ENCODE data around the gene CATSPER3. TPM values are rescaled to one million over a fixed set of nuclear protein-coding genes. Genes with fewer than 3 reads are reported as not detected.

Gene CATSPER3
- total RNA-seq: not detected

GRCh38 chr5:134967607-134968006 lies at the start of gene CATSPER3:
Gene CATSPER3 (plus strand): TSS chr5:134967907. CDS start chr5:134967992, 85 bp downstream.
- DNase-seq: no peak

GRCh38 chr5:134918861-134919260 lies 48.8 kb upstream of the CATSPER3 start:
- DNase-seq: no peak

DNA sequence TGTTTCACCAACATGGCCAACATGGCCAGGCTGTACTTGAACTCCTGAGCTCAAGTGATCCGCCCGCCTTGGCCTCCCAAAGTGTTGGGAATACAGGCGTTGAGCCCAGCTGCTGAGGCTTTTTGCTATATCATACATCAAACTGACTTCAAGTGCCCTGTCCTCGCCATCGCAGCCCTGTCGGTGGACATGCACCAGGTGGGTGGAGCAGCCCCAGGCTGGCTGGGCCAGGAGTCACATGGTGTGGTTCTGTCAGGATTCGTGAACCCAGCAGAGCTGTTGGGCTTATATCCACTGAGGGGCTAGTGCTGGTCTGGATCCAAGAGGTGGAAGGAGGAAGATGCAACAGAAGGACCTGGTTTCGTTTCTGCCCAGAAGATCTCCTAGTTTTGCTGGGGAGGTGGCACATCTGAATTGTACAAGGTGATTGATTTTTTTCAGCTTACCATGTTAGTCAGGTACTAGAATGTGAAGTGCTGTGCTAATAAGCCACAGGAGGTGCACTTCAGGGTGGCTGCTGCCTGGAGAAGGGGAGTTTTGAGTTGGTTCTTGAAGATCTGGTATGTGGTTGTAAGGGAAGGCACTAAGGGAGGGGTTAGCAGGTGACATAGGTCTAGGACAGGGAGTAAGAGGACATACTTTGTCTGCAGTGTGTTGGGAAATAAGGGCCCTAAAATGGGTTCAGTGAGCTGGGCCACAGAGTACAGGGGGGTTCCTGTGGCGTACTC lies 46.7 kb upstream of the CATSPER3 start:
- DNase-seq: no peak

GRCh38 chr5:134932508-134932907 lies 35.2 kb upstream of the CATSPER3 start:
- no peak for DNase-seq

DNA sequence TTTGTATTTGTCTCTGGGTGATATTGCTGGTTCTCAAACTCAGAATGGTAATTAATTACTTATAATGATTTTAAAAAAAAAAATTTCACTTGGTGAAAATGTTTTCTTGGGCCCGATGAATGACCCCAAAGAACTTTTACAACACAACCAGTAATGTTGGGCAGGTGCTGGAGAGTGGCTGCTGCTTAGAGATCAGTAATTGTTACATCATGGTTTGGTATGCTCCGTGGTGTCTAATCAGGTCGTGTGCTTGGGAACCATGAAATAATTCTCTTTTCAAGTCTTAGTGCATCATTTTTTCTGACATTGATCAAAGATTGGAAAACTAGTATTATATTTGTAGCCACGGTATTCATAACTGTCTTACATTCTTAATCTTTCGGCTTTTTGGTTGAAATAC lies 33.5 kb upstream of the CATSPER3 start:
- no peak for DNase-seq

GRCh38 chr5:134935711-134936602 lies 31.8 kb upstream of the CATSPER3 start:
- no peak for DNase-seq

- peak; percentile 51 for DNase-seq
Observed at GRCh38 chr5:134937526-134937925, 30.2 kb upstream of the CATSPER3 start.

- peak; percentile 13 for DNase-seq
Observed at GRCh38 chr5:134938030-134938429, 29.7 kb upstream of the CATSPER3 start.

- no peak for DNase-seq
Observed at GRCh38 chr5:134939500-134939899, 28.2 kb upstream of the CATSPER3 start.

GRCh38 chr5:134943547-134943946 lies 24.2 kb upstream of the CATSPER3 start:
- no peak for DNase-seq

- peak; percentile 33 for DNase-seq
Observed at GRCh38 chr5:134944630-134945029, 23.1 kb upstream of the CATSPER3 start.

DNA sequence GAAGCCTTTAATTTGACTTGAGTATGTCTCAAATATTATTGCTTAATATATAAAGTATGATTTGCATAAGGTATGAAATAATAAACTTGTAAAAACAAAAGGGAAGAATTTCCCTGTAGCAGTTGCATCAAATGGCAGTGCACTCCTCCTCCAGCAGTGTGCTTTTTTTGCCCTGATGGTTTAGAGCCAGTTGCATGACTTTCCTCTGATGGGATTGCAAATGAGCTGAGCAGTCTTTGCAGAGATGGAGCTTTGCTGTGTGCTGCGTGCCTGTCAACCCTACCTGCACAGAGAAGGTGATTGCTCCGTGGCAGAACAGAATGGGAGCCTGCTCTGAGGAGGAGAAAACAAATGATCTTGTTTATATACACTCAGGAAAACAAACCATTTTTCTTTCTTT lies 22.7 kb upstream of the CATSPER3 start:
- no peak for DNase-seq

DNA sequence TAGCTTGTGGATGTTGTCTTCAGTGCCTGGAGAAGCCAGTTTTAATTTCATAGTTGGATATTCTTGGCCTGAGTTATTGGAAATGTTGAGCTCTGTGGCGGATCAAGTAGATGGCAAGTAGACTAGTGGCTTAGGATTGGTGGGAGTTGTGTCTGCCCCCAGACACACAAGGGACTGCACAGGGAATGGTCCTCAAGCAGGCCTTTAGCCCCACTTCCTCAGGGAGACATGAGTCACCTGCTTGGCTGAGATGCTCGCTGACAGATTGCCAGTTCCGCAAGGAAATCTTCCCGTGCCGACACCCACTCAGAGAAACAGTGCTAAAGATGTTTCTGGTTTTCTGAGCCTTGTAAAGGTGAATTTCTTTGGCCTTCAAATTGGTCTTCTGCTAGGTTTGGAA lies 18.8 kb upstream of the CATSPER3 start:
- DNase-seq: peak; percentile 83

- DNase-seq: peak; percentile 13
Observed at GRCh38 chr5:134949316-134949715, 18.4 kb upstream of the CATSPER3 start.

DNA sequence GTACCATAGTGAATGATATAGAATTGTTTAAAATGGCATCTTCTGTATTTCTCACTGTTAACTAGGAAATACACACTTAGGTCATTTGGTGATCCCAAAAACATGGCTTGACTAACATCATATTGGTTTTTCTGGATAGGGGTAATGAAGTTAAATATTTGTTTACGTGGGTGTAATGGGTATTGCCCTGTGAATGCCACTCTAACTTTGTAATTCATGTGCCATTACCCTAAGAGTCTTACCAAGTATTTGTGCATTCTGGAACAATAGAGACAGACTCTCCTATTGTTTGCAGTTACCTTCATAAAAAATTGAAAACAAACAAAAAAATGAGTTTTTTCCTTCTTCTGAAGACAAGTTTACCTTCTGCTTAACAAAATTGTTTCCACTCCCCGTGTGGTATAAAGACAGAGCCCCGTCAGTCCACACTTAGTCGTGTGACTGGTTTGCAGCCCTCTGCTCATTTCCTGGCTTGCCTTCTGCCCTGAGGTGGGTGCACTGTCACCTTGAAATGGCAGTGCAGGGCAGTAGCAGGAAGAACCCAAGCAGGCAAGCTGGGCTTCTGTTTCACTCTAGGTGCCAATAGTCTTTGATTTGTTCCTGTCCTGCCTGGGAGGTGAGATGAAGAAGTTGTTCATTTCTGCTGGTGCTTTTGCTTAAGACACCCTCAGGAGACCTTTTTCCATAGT lies 9.6 kb upstream of the CATSPER3 start:
- no peak for DNase-seq

DNA sequence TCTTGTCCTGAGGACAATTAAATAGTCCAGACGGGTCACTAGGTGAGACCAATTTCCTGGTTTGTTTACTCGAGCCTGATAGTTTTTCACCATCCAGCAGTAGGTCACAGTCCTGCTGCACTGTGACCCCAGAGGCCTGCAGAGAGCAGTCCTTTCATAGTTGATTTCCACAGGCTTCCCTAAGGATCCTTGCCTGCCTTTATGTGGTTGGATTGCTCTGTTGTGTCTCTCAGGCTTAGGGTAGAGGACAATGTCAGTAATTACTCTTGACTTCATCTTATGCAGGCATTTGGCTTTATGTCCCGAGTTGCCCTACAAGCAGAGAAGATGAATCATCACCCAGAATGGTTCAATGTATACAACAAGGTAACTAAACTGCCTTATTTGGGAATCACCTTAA lies 9.0 kb upstream of the CATSPER3 start:
- no peak for DNase-seq

DNA sequence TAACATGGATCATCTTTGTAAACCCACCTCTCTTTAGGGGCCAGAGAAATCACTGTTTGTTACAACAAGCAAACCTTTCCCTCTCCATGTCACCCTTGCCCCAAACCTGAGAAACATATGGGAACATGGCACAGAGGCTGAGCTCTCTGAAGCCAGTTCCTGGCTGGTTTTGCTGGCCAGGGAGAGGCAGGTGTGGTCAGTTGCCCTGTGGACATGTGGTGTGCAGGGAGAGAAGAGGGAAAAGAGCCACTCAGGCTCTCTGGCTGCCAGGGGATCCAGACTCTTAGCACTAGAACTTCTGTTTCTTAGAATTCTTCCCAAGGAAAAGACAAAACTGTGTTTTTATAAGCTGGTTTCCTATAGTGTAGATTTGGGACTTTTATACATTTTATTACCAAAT lies 4.6 kb upstream of the CATSPER3 start:
- no peak for DNase-seq

GRCh38 chr5:134964359-134965270 lies 3.1 kb upstream of the CATSPER3 start:
- no peak for DNase-seq

DNA sequence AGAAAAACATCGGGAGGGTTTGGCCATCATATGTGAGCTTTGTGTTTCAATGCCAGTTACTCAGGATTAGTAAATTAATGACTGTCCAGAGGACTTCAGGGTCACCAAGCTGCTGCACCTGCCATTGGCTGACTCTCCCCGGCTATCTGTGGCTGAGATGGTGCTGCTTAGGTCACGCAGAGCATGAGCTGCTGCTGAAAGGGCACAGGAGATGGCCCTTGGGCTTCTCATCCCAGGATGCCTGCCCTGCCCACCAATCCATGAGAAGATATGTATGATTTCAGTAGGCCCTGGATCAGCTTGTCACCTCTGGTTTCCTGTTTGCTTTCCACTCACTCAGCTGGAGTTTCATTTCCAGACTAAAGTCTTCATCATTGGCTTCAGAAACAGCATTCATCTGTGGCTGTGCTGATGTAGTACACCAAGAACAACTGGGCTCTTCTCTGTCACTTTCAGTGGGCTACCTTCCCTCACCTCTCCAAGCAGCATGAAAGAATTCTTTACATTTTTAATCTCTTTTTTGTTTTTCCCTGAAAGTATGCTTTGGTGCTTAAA lies 2.4 kb upstream of the CATSPER3 start:
- DNase-seq: no peak

- no peak for DNase-seq
Observed at GRCh38 chr5:134968055-134968454, 348 bp downstream of the CATSPER3 start.

DNA sequence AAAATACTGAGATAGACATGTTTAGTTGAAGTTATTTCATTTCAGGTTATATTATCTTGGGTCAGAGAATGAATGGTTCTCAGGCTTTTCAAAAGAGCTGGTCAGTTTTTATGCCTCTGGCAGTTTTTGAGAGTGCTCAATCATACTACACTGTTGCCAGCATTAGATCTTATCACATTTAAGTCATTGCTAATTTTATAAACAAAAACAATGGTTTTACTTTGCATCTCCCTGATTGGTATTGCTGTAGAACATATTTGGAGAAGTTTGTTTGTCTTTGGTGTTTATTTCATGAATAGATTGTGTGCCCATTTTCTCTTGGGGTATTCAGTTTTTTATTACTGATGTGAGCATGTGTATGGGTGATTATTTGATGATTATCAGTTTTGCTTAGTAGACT lies 1.5 kb downstream of the CATSPER3 start:
- DNase-seq: no peak
